ENCODE results near the gene AIP. TPM values are rescaled to one million over a fixed set of nuclear protein-coding genes. Genes with fewer than 3 reads are reported as not detected.

AIP gene
- total and polyA plus RNA-seq, 2 donors (not counting 3 experiments of a cell fraction or from before 2014, with no cell fraction given): 46.3 to 114 TPM

- Histone ChIP-seq H3K9me3 (replicated peaks; ENCODE audit: control insufficient read depth, insufficient read depth, low read length) (no peaks in the 10 kb centered on the region), H3K4me1 (ENCODE audit: control insufficient read depth, extremely low read depth, insufficient read depth, low read length) (peaks cover 6% of the 10 kb centered on the region), H3K4me2 (ENCODE audit: insufficient read depth, low read length) (no peak overlapping the region), H3K4me3 (replicated peaks in 1 of 3; ENCODE audit: insufficient read depth in 1 of 3, low read depth in 1 of 3, low read length in 3 of 3) (no peak overlapping the region), H2AFZ (ENCODE audit: low read depth, low read length) (no peak overlapping the region), H3K9me1 (replicated peaks; ENCODE audit: control insufficient read depth, extremely low read depth, insufficient read depth, low read length) (no peaks in the 10 kb centered on the region), H3K36me3 (ENCODE audit: control insufficient read depth in 2 of 2, extremely low read depth in 1 of 2, insufficient read depth in 2 of 2, low read length in 2 of 2) (peaks cover 0 to 10% of the 10 kb centered on the region in 2 experiments), H3K9ac (replicated peaks; ENCODE audit: extremely low read depth, insufficient read depth, low read length) (no peak overlapping the region), H3K79me2 (ENCODE audit: control insufficient read depth, insufficient read depth, low read length) (peaks cover 11% of the 10 kb centered on the region), H4K20me1 (replicated peaks; ENCODE audit: control insufficient read depth, extremely low read depth, insufficient read depth, low read length) (no peaks in the 10 kb centered on the region), H3K27ac (ENCODE audit: insufficient read depth, low read depth, low read length) (no peak overlapping the region), H3K27me3 (ENCODE audit: control insufficient read depth in 2 of 2, insufficient read depth in 2 of 2, low read length in 2 of 2) (no peaks in the 10 kb centered on the region)
- DNase-seq (ENCODE audit: low read depth, low spot score) (no peak), FAIRE-seq (no peak)
- no TSS peak for BruUV-seq (replicated peaks)
- CTCF ChIA-PET: interaction anchor here (1.8 kb wide), 1 partner anchor 44 kb away, joined by 6 read pairs; the partner anchor contains the start of gene PPP1CA
- TF ChIP-seq MYC (IDR thresholded peaks at IDR 0.05; ENCODE audit: low read depth, low read length): no peak
- TF ChIP-seq MAX (IDR thresholded peaks at IDR 0.05; ENCODE audit: insufficient read depth, insufficient read length): no peak
- no peak for TF ChIP-seq EZH2 (IDR thresholded peaks at IDR 0.05; ENCODE audit: borderline replicate concordance, low read depth, low read length, severe bottlenecking)
- no peak for TF ChIP-seq GATA2 (IDR thresholded peaks at IDR 0.05; ENCODE audit: insufficient read depth, insufficient read length, low read depth, low read length)
- TF ChIP-seq POLR2AphosphoS5 (IDR thresholded peaks at IDR 0.05; ENCODE audit: insufficient read depth, low read depth, low read length): no peak
- no peak for TF ChIP-seq CTCF (IDR thresholded peaks at IDR 0.05; ENCODE audit: extremely low read depth in 1 of 2, insufficient read depth in 1 of 2, low read depth in 1 of 2, low read length in 2 of 2)
- no peak for TF ChIP-seq JUN (IDR thresholded peaks at IDR 0.05; ENCODE audit: borderline replicate concordance, insufficient read depth, insufficient read length, low read depth)
- no peak for TF ChIP-seq POLR2A (IDR thresholded peaks at IDR 0.05; ENCODE audit: low read depth, low read length)
- no peak for TF ChIP-seq FOS (IDR thresholded peaks at IDR 0.05; ENCODE audit: borderline replicate concordance, insufficient read depth, low read length)
- intact Hi-C loops (cut with micrococcal nuclease) (no loop called here), dilution Hi-C loops (cut with MboI; ENCODE audit: extremely low pct_ligation_motif_present, low sequenced_read_pairs) (no loop called here)
- POLR2A ChIA-PET: no interaction called here
Measured at GRCh38 chr11:67445515-67445914, 37.3 kb upstream of the AIP start.

Data from endothelial cell of umbilical vein (primary cell).